Endodermal cell (in vitro differentiated cells): ENCODE data around the gene THYN1. TPM values are rescaled to one million over a fixed set of nuclear protein-coding genes. Genes with fewer than 3 reads are reported as not detected.

Experiments
- DNase-seq: peaks from one replicate; pipeline ENCODE4 v3.0.0-alpha.2; 2017
- H3K27ac ChIP-seq: 2 replicates; pipeline ENCODE4 v1.5.1; 2013; ENCODE audit warnings: mild to moderate bottlenecking, low read depth, low read length, moderate library complexity
- H3K27me3 ChIP-seq: 2 replicates; pipeline ENCODE4 v1.6.1; 2013; ENCODE audit warnings: mild to moderate bottlenecking, low read length, moderate library complexity; ENCODE audit not compliant: insufficient read depth, control insufficient read depth, poor library complexity, severe bottlenecking
- H3K36me3 ChIP-seq: 2 replicates; pipeline ENCODE4 v1.7.0; 2013; ENCODE audit warnings: mild to moderate bottlenecking, low read length, moderate library complexity; ENCODE audit not compliant: control insufficient read depth, insufficient read depth
- H3K4me1 ChIP-seq: one replicate; pipeline ENCODE4 v1.7.0; 2013; ENCODE audit warnings: low read length; ENCODE audit not compliant: control insufficient read depth, insufficient read depth
- H3K4me3 ChIP-seq: 2 replicates; pipeline ENCODE4 v1.5.1; 2013; ENCODE audit warnings: mild to moderate bottlenecking, low read length, moderate library complexity
- H3K9ac ChIP-seq: 2 replicates; pipeline ENCODE4 v1.6.1; 2013; ENCODE audit warnings: mild to moderate bottlenecking, low read length, moderate library complexity; ENCODE audit not compliant: poor library complexity, severe bottlenecking; ENCODE audit errors: extremely low read depth
- H3K9me3 ChIP-seq: 2 replicates; pipeline ENCODE4 v1.6.1; 2013; ENCODE audit warnings: mild to moderate bottlenecking, low read length, moderate library complexity; ENCODE audit not compliant: control insufficient read depth
- H3K27ac Mint-ChIP-seq: 2 replicates; pipeline ENCODE4 v1.8.0; 2020; ENCODE audit warnings: mixed read lengths
- H3K27me3 Mint-ChIP-seq: 2 replicates; pipeline ENCODE4 v1.8.0; 2021; ENCODE audit warnings: mild to moderate bottlenecking, mixed read lengths; ENCODE audit not compliant: insufficient read depth
- H3K36me3 Mint-ChIP-seq: 2 replicates; pipeline ENCODE4 v1.8.0; 2020; ENCODE audit warnings: low read depth, mixed read lengths
- H3K4me1 Mint-ChIP-seq: 2 replicates; pipeline ENCODE4 v1.8.0; 2020; ENCODE audit warnings: mixed read lengths
- H3K4me3 Mint-ChIP-seq: 2 replicates; pipeline ENCODE4 v1.8.0; 2020; ENCODE audit warnings: mild to moderate bottlenecking, moderate library complexity, mixed read lengths
- H3K9me3 Mint-ChIP-seq: 2 replicates; pipeline ENCODE4 v1.8.0; 2020; ENCODE audit warnings: mild to moderate bottlenecking, mixed read lengths
- WGBS, 2 experiments: methylation state at CpG; one replicate each; pipeline versions ENCODE4 v1.1.5 to v1.1.7; 2013; ENCODE audit warnings: missing lambda C conversion rate in 2 of 2, mixed read lengths in 1 of 2; ENCODE audit not compliant: insufficient coverage in 1 of 2, insufficient read length in 1 of 2; 5-methylcytosine and 5-hydroxymethylcytosine counted together
- total RNA-seq, 2 donors: library from RNA; stranded (reverse); fragmentation: NEBNext Ultra II Directional in 1 of 2; extraction: Animal tissue kit (Norgen Biotek cat#: 25700) in 1 of 2; gene quantifications; 2 replicates in 1 of 2; 3 replicates in 1 of 2; pipeline ENCODE4 v1.2.1, GENCODE V29; 2021
- TF ChIP-seq, protein P1 (sequence below): fragments of 200-600 bp; sonication (generic); conservative IDR thresholded peaks from 2 replicates; pipeline ENCODE4 v1.5.0; 2021; ENCODE audit warnings: antibody characterized with exemption, mild to moderate bottlenecking

Gene THYN1
- total RNA-seq, 2 donors from 2014 or later = 61.3 to 81.6 TPM

DNA sequence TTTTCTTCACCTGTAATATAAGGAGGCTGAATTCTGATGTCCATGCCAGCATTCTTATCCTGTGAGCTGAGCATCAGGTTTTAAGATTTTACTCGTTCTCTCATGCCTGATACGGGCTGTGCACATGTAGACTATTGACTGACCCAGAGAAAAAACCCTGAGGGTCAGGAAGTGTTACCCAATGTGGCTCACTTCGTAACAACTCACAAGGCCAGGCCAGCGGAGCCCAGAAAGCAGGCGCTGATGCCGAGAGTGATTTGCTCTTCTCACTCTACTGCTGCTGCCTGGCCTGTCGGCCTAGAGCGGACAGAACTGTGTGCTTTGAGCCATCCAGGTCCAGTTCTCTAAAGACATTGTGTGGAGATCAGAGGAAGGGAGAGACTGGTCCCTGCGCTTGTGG, 10.8 kb downstream of the THYN1 start:
- Histone ChIP-seq H3K27me3 (no peaks in the 10 kb centered on the region), H3K9me3 (no peaks in the 10 kb centered on the region), H3K27ac (no peak overlapping the region), H3K4me1 (peaks cover 5% of the 10 kb centered on the region), H3K9ac (no peak overlapping the region), H3K4me3 (no peak overlapping the region), H3K36me3 (peaks cover 58% of the 10 kb centered on the region)
- Mint-ChIP-seq H3K36me3 (peaks cover 47% of the 10 kb centered on the region), H3K27me3 (no peaks in the 10 kb centered on the region), H3K4me3 (no peak overlapping the region), H3K9me3 (no peaks in the 10 kb centered on the region), H3K27ac (no peak overlapping the region), H3K4me1 (peaks cover 9% of the 10 kb centered on the region)
- WGBS, 2 experiments = 88 to 94% methylated on average over 7 to 8 of the region's 9 CpGs
- TF ChIP-seq, protein P1, sequence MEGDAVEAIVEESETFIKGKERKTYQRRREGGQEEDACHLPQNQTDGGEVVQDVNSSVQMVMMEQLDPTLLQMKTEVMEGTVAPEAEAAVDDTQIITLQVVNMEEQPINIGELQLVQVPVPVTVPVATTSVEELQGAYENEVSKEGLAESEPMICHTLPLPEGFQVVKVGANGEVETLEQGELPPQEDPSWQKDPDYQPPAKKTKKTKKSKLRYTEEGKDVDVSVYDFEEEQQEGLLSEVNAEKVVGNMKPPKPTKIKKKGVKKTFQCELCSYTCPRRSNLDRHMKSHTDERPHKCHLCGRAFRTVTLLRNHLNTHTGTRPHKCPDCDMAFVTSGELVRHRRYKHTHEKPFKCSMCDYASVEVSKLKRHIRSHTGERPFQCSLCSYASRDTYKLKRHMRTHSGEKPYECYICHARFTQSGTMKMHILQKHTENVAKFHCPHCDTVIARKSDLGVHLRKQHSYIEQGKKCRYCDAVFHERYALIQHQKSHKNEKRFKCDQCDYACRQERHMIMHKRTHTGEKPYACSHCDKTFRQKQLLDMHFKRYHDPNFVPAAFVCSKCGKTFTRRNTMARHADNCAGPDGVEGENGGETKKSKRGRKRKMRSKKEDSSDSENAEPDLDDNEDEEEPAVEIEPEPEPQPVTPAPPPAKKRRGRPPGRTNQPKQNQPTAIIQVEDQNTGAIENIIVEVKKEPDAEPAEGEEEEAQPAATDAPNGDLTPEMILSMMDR = no peak
- DNase-seq = no peak

DNA sequence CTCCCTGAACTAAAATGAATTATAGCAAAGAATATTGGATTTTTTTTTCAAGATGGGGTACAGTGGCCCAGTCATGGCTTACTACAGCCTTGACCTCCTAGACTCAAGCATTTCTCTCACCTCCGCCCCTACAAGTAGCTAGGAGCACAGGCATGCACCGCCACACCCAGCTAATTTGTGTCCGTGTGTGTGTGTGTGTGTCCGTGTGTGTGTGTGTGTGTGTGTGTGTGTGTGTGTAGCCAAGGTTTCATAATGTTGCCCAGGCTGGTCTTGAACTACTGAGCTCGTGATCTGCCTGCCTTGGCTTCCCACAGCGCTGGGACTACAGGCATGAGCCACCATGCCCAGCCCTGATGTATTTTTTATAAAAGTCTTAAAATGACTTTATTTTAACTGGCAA, 12.6 kb downstream of the THYN1 start:
- H3K36me3 ChIP-seq = peaks cover 57% of the 10 kb centered on the region
- H3K9me3 Mint-ChIP-seq = no peaks in the 10 kb centered on the region
- H3K4me3 ChIP-seq = no peak overlapping the region
- H3K27ac ChIP-seq = no peak overlapping the region
- peaks cover 15% of the 10 kb centered on the region for H3K4me1 Mint-ChIP-seq
- no peaks in the 10 kb centered on the region for H3K27me3 ChIP-seq
- no peak overlapping the region for H3K27ac Mint-ChIP-seq
- peaks cover 5% of the 10 kb centered on the region for H3K4me1 ChIP-seq
- no peak overlapping the region for H3K4me3 Mint-ChIP-seq
- 79% methylated on average over 6 of the region's 6 CpGs; no CpG with 5 or more reads in 1 of the 2 experiments for WGBS, 2 experiments
- TF ChIP-seq, protein P1 = no peak
- H3K9ac ChIP-seq = no peak overlapping the region
- H3K9me3 ChIP-seq = no peaks in the 10 kb centered on the region
- H3K36me3 Mint-ChIP-seq = peaks cover 43% of the 10 kb centered on the region
- no peak for DNase-seq
- H3K27me3 Mint-ChIP-seq = no peaks in the 10 kb centered on the region

DNA sequence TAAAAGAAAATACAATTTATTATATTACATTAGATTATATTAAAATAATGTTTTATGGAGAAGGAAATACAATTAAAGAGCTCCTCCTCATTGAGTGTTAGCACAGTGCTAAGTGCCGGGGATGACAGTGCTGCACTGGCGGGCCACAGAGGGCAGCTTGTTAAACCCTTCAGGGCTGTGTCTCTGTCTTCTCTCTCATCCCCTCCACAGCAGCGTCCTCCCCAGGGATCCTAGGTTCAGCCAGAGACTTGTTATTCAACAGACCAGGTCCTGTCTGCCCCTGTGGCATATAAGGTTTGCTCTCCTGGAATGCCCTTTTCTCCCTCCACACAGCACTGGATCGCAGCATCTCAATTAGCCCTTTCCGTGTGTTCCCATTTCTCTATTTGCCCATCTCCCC, 14.2 kb downstream of the THYN1 start:
- no peak overlapping the region for H3K27ac Mint-ChIP-seq
- Histone ChIP-seq H3K27me3 (no peaks in the 10 kb centered on the region), H3K27ac (no peak overlapping the region), H3K9ac (no peak overlapping the region), H3K36me3 (peaks cover 44% of the 10 kb centered on the region), H3K9me3 (no peaks in the 10 kb centered on the region), H3K4me3 (no peak overlapping the region), H3K4me1 (peaks cover 5% of the 10 kb centered on the region)
- no peaks in the 10 kb centered on the region for H3K9me3 Mint-ChIP-seq
- H3K4me1 Mint-ChIP-seq = peaks cover 15% of the 10 kb centered on the region
- WGBS, 2 experiments = 95 to 96% methylated on average over 5 of the region's 5 CpGs
- H3K36me3 Mint-ChIP-seq = peaks cover 37% of the 10 kb centered on the region
- no peaks in the 10 kb centered on the region for H3K27me3 Mint-ChIP-seq
- no peak for DNase-seq
- no peak overlapping the region for H3K4me3 Mint-ChIP-seq
- TF ChIP-seq, protein P1 = no peak
